Measurements from ENCODE around the gene DNAJC4.
A peak's percentile ranks its signal among the peaks of the same experiment; 100 is the strongest.

The DNAJC4 gene

GRCh38 chr11:64261556-64262080 lies 31.3 kb downstream of the DNAJC4 start:
- no peak for DNase-seq

- DNase-seq = no peak
Observed at GRCh38 chr11:64262271-64263002, 32.1 kb downstream of the DNAJC4 start.

DNA sequence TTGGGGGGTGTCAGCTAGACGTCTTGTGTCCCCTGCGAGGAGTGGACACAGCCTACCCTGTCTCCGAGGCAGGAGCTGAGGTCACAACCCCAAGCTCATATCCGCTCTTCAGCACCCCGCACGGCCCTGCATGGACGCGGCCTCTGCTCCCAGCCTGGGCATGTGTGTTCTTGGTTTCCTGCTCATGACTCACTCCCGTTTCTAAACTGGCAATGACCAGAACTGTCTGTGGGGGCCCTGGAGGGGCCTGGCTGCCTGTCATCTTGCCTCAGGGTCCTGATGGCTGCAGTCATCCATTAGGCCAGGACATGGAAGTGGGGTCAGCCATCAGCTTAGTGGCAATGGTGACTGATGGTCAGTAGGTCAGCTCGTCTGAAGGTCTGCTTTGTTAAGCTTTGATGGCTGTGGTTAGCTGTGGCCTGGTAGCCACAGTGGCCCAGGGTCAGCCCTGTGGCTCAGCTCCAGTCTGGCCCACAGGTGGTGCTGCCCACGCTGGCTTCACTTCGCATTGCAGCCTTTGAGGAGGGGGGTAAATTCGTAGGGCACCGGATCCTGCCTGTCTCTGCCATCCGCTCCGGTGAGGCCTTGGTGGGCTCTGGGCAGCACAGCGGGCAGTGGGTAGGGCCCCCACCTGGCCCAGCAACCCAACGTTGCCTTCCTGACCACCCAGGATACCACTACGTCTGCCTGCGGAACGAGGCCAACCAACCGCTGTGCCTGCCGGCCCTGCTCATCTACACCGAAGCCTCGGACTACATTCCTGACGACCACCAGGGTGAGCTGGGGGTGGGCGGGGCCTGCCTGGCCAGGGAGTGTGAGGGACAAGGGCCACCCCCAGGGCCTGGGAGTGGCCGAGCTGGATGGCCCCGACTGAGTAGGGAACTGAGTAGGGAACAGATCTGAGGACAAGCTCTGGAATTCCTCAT lies 32.9 kb downstream of the DNAJC4 start:
- DNase-seq = no peak

DNA sequence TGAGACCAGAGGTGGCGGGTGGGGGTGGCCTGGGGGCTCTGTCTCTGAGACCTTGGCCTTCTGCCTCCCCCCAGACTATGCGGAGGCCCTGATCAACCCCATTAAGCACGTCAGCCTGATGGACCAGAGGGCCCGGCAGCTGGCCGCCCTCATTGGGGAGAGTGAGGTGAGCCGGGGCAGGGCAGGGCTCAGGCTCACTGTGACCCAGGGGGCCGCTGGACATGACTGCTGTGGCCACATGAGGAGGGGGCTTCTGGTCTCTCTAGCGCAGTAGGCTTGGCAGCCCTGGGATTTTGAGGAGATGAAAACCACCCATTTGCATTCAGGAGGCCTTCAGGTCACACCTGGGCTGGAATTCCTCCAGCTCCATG lies 33.6 kb downstream of the DNAJC4 start:
- no peak for DNase-seq

GRCh38 chr11:64264371-64264852 lies 34.1 kb downstream of the DNAJC4 start:
- DNase-seq = no peak

- DNase-seq = no peak
Observed at GRCh38 chr11:64265176-64266160, 35.1 kb downstream of the DNAJC4 start.

DNA sequence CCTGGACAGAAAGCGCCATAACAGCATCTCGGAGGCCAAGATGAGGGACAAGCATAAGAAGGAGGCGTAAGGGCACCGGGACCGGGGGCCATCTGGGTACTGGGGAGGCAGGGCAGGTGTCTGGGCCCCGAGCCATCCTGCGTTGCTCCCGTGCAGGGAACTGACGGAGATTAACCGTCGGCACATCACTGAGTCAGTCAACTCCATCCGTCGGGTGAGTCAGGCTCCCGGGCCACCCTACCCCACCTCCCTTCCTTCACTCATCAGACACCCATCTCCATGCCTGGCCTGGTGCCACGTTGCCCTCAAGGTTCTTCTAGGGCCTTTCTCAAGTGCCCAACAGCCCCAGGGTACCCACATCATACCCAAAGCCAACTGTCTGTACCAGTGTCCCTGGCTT lies 36.0 kb downstream of the DNAJC4 start:
- DNase-seq = no peak

DNA sequence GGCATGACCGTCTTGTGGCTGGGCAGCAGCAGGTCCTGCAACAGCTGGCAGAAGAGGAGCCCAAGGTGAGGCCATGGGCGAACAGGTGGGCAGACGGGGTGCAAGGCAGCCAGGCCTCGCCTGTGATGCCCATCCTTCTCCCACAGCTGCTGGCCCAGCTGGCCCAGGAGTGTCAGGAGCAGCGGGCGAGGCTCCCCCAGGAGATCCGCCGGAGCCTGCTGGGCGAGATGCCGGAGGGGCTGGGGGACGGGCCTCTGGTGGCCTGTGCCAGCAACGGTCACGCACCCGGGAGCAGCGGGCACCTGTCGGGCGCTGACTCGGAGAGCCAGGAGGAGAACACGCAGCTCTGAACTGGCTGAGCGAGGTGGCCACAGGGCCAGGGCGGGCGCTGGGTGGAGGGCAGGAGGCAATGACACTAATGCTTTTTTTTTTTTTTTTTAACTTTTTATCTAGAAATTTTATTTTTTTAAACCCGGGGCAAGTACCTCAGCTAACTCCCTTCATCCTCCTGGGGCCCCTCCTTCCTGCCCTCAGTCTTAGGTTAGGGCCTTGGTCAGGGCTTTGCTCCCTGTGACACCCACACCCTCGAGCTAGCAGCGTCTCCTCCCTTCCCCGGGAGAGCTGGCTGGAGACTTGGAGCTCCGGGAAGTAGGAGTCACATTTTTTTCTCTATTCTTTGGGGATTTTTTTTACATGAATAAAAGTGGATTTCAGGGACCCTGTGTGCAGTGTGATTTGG lies 37.0 kb downstream of the DNAJC4 start:
- DNase-seq = no peak

- peak; percentile 9 for DNase-seq
Observed at GRCh38 chr11:64268025-64268892, 37.9 kb downstream of the DNAJC4 start.

DNA sequence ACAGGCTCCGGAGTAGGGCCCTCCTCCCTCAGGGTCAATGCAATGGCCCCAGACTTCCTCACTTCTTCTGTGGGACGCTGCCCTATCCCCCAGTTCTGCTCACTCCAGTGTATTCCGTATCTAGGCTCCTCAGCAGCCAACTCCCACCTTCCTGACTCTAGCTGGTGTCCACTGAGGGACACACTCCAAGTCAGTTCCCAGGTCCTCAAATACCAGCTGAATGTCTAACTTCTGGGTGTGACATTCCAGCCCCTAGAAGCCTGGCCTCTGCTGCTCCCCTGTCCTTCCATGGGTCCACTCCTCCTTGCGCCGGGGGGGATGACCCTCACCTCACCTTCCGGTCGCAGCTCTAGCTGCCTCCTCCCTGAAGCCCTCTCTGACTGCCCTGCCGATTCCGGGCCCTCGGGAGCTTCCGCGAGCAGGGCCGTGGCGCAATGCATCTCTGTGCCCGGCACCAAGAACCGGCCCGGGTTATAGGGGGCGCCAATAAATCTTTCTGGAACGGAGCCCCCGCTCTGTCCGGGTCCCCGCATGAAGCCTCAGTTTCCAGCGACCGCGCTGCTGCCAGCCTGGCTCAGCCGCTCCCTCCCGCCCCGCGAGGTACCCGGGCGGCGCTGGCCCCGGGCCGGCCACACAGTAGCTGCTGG lies 38.7 kb downstream of the DNAJC4 start:
- DNase-seq = no peak

DNA sequence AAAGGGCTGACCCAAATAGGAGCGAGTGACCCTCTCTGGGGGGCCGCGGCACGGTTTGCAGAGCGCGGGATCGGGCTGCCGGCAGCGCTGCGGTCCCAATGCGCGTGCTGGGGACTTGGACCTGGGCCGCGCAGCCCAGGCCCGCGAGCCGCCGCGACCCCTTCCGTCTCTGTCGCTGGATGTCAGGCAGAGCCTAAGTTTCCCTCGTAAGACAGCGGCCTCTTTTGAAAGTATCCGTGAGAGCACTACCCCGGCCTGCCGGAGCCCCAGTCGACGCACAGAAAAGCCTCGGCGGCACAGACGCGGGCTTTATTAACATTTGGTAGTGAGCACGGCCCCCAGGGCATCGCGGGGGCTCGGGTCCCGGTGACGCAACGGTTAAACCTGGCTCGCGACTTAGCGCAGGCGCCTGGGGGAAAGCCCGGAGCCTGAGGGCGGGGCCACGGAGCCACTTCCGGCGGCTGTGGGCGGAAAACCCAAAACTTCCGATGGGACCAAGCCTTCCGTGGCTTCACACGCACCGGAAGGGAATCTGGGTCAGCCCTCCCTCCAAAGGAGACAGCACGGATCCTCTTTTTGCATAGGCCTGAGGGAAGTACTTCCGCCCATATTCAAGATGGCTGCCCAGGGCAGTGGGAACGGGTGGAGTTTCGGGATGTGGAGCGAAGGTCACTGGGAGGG lies 39.3 kb downstream of the DNAJC4 start:
- DNase-seq = peak; percentile 99

DNA sequence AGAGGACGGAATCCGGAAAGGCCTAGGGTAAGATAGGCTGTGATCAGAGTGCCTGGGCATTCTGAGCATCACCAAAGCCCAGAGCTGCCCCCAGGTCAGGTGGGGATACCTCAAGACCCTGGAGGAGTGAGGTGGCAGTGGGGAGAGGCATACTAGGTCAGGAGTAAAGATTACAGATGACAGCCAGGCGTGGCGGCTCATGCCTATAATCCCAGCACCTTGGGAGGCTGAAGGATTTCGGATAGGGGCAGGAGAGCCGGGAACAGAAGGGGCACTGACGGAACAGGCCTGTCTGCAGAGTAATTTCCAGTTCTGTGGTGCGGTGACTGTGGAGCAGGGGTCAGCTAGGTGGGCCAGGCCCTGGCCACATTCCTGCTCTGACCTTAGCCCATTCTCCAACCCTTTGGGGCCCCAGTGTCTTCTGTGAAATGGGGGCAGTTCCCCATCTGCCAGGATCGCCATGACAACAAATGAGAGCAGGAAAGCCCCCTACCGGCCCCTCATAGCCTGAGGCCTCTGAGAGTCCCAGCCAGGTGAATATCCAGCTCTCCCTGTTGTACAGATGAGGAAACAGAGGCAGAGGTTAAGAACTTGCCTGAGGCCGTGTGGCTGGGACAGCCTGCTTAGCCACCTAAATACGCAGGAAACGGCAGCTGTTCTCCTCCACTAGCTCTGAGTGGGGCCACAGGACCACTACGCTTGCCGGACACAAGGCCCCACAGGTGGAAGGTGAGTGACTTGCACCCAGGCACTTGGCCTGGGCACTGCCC lies 44.9 kb downstream of the DNAJC4 start:
- DNase-seq = no peak

DNA sequence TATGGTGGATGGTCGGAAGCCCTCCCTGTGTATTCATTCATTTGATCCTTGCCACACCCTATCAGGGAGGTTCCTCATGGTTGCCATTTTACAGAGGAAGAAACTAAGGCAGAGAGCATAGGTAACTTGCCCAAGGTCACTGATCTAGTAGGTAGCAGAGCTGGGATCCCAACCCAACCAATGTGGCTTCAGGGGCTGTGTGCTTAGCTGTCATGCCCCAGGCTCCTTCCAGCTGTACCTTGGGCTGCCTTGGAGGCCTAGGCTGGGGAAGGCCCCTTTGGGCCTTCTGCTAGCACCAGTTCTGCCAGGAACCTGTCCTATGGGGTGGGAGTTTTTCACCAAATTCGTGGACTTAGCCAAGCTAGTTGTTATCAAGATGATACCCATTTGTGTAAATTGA lies 45.5 kb downstream of the DNAJC4 start:
- no peak for DNase-seq

DNA sequence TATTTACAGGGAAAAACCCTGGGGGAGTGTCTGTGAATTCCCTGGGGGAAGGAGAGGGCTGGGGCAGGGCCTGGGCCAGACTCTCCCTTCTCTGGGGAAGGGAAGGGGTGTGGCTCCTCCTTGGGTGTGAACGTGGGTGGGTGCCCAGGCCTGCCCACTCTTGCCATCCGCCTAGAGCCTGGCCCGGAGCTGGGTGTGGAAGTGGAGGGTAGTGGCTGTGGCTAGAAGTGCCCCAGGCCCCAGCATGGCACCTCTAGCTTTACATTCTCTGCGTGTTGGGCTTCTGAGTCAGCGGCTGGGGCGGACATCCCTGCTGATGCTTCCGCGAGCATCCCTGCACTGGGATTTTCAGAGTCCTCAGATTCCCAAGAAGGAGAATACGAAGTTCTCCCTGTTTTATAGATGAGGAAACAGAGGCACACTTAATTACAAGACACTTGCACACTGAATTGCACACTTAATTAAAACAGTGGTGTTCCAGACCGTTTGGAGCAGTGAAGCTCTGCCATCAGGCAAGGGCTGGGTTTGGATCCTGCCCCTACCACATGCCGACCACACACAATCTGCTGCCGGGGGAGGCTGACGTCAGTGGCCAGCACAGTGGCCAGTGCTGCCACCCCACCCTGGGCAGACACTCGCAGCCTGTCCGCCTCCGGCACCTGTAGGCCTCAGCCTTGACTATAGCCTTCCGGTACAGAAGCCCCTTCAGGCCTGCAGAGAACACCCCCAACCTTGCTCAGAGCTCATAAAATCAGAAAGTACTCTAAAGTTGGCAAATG lies 46.5 kb downstream of the DNAJC4 start:
- DNase-seq = no peak

DNA sequence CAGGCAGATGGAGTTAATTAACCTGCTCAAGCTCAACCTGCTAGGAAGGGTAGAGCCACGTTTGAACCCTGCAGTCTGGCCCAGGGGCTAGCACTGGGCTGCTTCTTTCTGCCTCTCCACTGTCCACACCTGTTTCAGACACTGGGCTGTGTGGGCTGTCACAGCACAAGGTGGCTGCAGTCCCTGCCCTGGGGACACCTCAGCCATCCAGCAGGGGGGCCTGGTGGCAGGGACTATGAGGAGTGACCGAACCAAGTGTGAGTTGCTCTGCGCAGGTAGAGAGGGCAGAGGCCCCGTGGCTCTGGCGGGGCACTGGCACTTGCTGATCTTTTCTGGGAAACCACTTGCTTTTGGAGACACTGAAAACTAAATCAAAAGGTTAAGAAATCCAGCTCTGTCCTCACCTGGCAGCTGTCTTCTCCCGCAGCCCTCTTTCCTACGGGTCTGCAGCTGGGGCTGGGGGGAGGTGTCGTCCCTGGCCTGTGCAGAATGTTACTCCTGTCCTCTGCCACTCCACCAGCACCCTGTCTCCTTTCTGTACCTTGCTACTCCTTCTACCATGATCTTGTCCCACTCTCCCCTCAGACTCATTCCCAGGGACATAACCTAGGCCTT lies 48.3 kb downstream of the DNAJC4 start:
- no peak for DNase-seq

GRCh38 chr11:64281957-64282770 lies 51.8 kb downstream of the DNAJC4 start:
- no peak for DNase-seq

- DNase-seq = no peak
Observed at GRCh38 chr11:64283092-64283491, 52.7 kb downstream of the DNAJC4 start.
